CD4-positive, alpha-beta T cell treated with Interleukin-15 for 1 hour (primary cell): ENCODE results near the gene ADA.

Experiments
- DNase-seq: peaks from one replicate; pipeline ENCODE4 v3.0.0-alpha.2; 2020

Gene ADA

DNA sequence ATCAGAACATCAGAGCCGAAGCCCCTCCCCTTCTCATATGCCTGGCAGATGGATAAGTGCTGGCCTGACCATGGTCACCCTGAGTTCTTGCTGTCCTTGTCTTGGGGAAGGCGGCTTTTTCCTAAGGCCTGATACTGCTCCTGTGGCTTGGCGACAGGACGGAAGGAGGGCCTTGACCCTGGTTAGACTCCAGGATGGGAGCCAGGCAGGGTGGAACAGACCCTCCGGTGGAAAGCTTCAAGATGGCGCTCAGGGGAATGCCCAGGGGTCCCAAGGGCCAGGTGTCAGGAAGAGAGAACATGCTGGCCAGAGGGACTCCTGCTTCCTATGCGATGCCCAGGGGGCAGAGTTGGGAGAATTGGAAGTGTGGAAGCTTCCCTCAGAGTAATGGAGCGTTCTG is 29.6 kb downstream of the ADA start:
- no peak for DNase-seq

DNA sequence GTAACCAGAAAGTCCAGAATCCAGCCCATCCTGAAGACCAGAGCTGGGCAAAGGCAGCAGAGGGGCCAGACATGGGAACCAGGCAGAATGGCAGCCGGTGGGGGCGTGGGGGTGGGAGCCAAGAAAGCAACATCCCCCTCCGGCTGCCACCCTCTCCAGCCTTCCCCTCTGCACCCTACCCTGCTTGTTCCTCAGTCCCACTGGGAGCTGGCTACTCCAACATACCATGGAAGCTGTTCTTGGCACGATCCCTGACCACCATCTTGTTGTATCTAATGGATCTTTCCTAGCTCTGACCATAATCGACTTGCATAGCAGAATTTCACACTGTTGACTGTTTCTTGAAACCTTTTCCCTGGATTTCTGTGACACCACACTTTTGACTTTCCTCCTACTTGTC is 30.2 kb downstream of the ADA start:
- no peak for DNase-seq

DNA sequence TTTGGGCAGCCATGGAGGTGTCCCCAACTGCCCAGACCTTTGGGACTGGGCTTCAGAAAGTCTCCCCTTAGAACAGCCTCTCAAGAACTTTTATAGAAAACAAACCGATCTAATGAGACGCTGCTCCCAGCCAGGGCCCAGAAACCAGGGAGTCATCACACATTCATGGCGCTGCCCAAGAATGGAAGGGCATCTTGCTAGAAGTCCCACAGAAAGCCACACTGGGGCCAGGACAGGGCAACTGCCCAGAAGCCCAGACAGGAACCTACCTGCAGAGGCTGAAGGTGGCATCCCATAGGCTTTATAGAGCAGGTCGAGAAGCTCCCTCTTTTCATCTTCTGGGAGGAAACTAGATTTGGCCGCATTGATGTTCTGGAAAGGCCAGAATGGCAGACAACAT is 31.5 kb downstream of the ADA start:
- DNase-seq, result no peak

DNA sequence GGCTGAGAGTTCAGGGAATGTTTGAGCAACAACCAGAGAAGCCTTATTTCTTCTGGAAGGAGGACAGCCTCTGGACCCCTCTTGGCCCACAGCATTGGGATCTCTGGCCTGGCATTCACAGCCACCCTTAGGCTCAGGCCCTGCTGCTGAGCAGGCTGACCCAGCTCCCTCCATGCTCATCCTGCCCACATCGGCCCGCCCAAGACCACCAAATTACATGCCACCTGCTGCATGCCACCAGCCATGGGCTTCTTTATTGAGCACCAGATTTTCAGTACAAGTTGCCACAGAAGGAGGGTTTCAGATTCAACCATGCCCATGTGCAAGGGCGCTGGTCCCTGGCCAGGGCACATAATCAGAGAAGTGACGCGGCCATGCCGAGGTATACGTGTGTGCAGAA is 32.2 kb downstream of the ADA start:
- no peak for DNase-seq

DNA sequence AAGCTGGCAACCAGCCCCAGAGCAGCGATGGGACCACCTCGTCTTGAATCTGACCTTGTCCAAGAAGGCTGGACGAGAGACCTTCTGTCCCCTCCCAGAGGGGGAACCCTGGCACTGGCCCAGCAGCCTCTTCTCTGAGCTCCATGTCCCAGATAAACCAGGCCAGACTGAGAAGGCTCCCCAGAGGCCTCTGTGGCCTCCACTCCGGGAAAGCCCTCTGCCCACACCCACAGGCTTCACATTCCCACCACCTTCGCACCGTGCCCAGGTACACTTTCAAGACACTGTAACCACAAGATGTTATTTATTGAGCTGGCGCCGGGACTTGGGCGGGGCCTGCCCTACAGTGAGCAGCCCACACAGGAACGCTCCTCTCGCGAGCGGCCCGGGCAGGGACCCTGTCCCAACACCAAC is 33.2 kb downstream of the ADA start:
- peak; percentile 30 for DNase-seq

DNA sequence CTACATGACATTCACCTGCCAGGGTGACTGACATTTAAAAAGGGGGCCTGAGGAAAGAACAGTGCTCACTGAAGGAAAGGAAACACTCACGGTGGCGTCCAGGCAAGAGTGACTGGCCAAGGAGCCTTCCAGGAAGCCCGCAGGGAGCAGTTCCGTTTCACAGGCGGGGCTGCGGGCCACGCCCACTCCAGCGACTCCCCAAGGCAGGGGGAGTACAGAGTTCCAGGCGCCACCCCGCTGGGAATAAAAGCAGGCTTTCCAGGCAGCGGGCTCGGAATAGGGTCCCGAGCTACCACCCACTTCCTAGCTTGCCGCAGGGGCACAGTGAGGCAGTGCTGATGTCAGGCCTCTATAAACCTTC is 34.9 kb downstream of the ADA start:
- peak; percentile 8 for DNase-seq

DNA sequence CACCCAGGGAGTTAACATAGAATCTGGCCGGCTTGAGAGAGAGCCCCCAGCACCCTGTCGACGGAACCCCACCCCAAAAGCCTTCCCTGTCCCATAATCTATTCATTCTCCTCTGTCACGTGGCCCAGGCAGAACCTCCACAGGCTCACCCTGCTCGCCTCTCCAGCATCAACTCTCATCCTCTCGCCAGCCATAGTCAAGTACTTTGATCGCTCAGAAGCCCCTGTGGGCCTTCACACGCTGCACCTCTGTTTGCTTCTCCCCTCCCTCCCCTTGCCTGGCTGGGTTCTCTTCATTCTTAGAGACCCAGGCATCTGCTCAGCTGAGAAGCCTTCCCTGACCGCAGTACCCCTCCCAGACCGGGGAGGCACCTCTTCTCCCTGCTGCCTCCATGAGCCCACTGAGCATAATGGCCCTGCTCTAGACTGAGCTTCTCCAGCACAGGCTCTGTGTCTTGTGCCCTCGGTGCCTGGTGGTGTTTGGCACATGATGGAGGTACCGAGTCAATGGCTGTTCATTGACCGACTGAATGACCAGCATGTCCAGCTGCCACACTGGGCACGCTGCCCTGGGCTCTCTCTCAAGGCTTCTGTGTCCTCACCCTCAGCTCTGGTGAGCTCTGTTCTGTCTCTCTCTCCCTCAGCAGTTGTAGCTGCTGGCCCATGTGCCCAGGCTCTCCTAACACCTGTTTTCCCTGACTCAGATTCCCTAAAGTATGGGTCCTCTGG is 35.5 kb downstream of the ADA start:
- peak; percentile 14 for DNase-seq

DNA sequence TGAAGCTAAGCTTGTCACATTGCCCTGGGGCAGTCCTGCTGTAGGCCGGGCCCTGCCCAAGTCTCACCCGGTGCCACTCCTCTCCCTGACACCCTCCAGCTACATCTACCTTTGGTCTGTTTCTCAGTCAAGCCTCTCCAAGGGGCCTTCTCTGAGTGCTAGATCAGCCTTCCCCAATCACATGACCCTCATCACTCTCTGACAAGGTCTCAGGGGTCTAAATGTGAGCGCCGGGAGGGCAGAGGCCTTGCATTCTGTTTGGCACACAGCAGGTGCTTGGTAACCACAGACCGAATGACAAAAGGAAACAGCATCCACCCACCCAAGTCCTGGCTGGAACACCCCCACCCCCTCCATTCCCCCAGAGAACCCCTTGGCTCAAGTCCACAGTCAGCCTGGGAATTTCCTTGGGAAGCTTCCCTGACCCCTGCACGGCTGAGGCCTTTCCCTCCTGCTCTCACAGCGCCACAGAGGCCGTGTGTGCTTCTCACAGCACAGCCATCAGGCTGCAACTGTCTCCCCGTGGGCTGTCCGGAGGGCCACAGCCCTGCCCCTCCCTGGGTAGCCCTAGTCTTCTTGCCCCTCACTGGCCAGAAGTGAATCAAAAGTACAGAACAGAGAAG is 36.2 kb downstream of the ADA start:
- peak; percentile 5 for DNase-seq

DNA sequence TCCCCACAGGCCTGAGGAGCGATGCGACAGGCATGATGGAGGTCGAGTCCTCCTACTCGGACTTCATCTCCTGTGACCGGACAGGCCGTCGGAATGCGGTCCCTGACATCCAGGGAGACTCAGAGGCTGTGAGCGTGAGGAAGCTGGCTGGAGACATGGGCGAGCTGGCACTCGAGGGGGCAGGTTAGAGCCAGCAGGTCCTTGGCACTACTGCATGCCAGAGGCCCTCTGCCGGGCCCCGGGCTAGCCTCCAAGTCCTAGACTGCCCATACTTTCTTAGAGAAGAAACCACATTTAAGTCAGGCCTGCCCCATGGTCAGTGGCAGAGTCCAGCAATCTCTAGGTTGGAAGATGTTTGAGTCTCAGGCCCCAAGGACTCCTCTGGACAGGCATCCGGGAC is 37.0 kb downstream of the ADA start:
- no peak for DNase-seq

DNA sequence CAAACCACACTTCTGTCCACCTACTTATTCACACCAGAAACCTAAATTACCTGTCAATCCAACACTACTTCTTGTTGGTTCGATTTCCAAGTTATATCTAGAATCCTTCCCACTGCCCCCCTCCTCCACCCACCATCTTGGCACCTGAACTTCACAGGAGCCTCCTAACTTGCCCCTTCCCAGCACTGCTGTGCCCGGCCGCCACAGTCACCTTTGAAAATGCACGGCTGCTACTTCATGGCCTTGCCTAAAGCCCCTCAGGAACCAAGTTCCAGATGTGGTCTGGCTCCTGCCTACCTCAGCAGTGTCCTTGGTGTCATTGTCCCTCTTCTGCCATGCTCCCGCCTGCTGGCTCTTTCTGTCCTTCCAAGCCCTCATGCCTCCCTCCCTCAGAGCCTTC is 37.9 kb downstream of the ADA start:
- DNase-seq, result peak; percentile 15

DNA sequence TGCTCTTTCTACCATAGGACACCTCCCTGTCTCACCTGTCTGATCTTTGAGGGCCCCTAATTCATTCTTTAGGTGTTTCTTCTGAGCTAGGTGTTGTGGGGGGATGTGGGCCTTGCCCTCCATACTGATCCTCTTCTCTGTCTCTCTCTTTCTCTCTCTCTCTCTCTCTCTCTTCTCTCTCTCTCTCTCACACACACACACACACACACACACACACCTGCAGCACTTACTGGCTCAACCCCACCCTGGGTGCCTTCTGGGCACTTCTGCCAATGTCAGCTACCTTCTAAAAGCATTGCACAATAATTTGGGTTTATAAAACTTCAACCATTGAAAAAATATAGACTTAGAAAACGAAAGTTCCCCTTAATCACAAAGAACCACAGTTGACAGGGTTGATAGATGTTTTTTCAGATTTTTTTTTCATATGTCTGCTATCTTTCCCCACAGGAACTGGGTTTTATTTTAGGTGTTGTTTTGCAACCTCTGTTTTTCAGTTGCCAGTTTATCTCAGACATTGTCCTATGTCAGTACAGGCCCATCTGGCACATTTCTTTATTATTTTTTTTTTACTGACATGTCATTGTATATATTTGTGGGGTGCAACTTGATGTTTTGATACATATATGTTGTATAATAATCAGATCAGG is 41.1 kb downstream of the ADA start:
- peak; percentile 54 for DNase-seq

DNA sequence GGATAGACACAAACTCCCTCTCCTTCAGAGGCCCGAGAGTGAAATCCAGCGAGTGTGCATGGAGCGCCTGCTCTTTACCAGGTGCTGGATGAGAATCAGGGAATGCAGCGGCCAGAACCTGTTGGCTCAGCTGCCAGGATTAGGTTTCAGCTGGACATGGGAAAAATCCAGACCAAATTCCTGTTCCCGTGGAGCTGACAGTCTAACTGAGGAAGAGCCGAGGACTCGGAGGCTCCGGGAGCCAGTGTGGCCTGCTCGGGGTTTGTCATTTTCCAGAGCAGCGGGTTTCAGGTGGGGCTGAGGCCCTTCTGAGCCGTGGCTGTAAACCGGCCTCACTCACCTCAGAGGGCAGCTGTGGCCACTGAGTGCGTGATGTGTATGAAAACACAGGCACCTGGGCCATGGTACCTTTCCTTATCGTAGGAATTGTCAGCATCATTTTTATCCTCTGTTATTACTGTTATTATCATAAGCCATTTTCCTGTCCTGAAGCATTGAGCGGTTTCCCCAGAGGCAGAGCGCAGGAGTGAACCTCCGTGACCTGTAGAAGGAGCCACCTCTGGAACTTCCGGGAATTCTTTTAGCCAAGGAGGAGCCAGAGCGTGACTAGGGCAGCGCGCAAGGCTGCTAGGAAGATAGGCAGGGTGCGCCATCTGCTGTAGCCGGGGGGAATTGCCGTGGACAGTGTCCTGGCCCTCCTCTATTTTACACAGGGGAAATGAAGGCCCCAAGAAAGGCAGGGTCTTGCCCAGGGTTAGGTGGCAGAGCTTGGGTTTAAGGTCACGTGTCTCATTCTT is 41.8 kb downstream of the ADA start:
- DNase-seq, result peak; percentile 79

DNA sequence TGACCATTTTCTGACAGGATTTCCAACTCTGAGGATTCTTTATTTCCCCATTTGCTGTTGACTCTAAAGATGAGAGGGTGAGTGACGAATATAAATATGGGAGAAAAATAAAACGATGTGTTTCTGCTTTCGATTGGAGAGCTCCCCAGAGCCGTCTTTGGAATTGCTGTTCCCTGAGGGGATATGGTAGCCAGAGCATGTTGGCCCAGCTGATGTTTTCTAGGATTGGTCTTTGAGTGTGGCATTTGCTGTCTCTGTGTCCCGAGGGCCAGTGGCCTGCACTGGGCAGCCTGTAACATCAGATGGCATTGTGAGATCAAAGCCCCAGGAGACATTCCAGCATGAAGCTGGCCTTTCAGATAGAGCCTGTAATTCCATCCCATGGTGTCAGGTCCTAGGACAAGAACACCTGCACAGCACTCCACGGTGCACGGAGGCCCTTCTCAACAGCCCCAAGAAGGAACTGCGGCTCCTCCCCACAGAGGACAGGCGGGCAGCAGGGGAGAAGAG is 42.4 kb downstream of the ADA start:
- DNase-seq, result no peak

DNA sequence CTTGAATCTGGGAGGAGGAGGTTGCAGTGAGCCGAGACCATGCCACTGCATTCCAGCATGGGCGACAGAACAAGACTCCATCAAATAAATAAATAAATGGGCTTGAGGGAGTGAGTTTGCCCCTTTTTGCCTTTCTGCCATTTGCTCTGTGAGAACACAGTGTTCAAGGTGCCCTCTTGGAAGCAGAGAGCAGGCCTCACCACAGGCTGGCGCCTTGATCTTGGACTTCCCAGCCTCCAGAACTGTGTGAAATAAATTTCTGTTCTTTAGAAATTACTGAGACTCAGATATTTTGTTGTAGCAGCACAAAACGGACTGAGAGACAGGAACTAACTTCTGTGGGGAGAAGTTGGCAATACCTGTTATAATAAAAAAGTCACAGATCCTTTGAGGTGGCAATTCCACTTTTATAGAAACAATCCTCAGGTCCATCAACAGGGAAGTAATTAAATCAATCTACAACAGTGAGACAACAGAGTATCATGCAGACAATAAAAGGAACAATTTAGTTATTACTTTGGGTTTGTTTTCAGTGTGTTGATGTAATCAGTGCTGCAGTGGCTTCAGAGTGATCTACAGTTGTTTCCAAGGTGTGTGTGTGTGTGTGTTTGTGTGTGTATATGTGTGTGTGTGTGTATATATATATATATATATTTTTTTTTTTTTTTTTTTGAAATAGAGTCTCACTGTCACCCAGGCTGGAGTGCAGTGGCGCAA is 44.6 kb downstream of the ADA start:
- DNase-seq, result no peak

DNA sequence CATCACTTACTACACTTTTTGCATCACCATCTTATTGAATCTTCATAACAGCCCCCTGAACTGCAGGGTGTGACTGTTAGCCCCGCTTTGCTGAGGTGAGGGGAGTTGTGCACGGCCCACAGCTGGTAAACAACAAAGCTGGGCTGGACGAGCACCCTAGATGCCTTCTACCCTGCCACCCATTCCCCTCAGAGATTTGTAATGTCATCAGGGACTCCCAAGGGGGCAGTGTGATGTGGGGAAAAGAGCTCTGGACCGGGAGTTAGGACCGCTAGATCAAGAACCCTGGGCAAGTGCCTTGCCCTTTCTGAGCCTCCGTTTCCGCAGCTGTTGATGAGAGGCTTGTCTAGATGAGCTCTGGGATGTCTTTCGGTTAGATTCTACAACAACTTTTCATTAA is 48.2 kb downstream of the ADA start:
- DNase-seq, result no peak

DNA sequence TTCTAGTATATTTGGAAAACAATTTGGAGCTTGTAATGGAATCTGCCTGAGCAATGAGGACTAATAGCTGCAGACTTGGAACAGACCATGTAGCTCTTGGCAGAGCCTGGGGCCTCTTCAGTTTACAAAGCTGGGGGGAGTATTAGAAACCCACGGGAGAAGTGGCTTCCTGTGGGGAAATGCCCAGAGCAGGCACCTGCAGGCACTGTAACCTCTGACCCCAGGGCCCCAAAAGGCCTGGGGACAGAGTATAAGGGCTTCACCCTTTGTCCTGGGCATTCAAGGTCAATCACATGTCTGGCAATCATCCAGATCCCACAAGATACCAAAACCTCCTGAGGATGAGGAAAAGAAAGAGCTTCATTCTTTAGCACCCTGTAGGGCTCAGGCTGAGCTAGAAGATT is 49.7 kb downstream of the ADA start:
- no peak for DNase-seq

DNA sequence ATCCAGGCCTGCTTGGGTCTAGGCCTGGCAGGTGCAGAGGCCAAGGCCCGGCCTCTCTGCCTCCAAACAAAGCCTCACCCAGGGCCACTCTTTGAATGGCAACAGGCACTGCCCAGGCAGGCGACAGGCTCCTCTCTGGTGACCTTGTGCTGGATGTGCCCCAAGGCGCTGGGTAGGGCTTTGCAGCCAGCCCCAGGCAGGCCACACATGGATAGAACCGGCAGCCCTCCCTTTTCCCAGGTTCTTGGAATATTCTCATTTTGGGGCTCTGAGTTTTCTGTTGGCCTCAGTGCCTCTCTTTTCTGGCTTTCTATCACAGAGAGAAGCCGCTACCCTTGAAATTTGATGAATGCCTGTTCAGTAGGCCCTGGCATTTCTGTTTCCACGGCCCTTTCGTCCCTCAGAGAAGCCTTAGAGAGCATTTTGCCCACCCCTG is 50.2 kb downstream of the ADA start:
- DNase-seq, result no peak

DNA sequence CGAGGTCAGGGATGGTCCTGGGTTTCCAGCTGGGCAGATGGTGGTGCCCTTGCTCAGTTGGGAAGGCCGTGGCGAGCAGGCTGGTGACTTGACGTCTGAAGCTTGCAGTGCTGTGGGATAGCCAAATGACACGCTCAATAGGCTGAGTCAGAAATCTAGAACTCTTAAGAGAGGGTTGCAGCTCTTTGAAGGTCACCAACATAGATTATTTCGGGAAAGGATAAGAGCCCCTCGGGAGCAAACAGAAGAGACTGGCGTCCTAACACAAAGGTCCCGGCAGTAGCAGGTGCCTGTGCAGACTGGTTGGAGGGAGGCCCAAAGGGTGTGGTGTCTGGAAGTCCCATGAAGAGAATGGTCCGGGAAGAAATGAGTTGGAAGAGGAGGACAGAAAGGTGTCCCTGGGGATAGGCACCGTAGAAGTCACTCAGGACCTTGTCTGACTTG is 50.7 kb downstream of the ADA start:
- DNase-seq, result no peak

DNA sequence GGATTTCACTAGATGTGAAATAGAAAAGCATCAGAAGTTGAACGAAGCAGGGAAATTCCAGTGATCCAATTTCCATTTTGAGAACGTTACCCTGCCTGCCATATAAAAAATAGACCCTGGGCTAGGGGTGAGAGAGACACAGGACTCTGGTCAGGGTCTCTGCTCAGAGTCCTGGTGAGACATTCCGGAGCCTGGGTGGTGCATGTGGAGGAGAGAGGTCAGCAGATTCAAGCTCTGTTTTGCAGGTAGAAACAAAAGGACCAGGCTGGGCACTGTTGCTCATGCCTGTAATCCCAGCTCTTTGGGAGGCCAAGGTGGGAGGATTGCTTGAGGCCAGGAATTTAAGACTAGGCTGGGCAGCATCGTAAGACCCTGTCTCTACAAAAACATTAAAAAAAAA is 51.2 kb downstream of the ADA start:
- DNase-seq, result no peak

DNA sequence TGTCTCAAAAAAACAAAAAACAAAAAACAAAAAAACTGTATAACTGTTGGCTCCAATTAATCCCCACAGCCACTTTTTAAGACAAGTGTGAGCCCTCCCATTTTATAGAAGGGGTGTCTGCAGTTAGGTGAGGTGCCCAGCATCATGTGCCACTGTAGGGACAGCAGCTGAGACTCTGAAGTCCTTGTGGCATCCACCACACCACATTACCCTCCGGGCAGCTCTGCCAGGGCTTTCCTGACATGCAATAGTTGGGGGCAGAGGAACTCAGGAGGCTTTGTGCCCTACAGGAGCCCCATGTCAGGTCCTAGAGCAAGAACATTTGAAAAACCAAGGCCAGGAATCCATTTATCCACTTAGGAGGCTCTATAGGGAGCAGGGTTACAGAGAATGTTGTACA is 51.8 kb downstream of the ADA start:
- DNase-seq, result no peak

DNA sequence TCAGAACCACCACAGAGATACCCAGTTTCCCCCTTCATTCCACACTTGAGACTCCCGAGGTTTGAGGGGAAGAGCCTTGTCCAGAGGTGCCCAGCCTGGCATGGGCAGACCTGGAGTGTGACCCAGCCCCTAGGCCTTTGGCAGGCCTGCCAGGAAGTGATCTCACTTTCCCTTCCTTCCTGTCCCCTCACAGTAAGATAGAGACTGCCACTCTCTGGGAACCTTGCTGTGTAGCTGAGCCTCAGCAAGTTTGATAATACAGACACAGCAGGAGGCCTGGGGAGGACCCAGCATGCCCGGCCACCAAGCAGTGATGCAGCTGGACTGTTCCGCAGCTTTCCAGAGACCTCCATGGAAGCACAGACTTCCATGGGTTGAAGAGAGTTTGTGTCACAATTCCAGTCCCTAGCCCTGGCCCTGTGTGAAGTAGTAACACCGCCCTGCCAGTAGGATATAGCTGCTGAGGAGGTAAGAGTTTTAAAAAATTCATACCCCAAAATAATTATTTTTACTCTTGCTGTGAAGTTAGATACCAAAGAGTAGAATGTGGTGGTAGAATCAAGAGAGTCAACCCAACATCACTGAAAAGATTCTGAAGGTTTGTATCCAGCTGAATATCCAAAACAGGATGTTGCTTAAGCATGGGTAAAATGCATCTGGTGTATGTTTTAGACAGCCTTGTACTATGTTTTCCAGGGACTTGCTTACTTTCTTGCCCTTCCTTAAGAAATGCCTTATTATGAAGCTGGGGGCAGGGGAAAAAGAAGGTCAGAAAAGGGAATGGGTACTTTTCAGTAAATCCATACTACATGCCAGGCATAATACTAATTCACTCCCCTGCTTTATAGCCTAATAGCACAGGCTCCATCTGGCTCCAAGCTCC is 52.8 kb downstream of the ADA start:
- no peak for DNase-seq

DNA sequence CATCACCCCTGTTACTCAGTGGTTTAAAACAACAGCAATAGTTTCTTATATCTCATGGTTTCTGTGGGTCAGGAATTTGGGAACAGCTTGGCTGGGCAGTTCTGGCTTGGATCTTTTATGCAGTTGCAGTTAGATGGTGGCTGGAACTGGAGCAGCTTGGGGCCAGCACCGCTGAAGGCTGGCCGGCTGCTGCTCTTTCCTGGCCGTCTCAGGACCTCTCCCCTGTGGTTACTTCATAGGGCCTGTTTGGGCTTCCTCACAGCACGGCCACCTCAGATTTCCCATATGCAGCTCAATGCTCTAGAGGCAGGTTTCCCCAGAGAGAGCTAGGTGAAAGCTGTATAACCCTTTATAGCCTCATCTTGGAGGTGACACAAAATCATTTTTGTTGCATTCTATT is 53.6 kb downstream of the ADA start:
- no peak for DNase-seq
